D721Med (cell line): ENCODE results near the gene SLC39A3.

Source experiments
- DNase-seq: peaks from one replicate; pipeline ENCODE4 v3.0.0; 2011; ENCODE audit warnings: low spot score; ENCODE audit not compliant: insufficient read length
- FAIRE-seq: peaks from 2 replicates; lab custom pipeline; 2011; peaks lifted over from hg19 to GRCh38; lab: Jason Lieb, UNC
- CTCF ChIP-seq: IDR thresholded peaks from 2 replicates; pipeline ENCODE4 v1.5.1; 2012; ENCODE audit warnings: mild to moderate bottlenecking, control low read depth; ENCODE audit not compliant: insufficient read depth; ENCODE audit errors: missing control alignments

The SLC39A3 gene

GRCh38 chr19:2711172-2711874 lies 28.5 kb downstream of the SLC39A3 start:
- DNase-seq (no peak), FAIRE-seq (no peak)
- TF ChIP-seq CTCF = no peak

DNA sequence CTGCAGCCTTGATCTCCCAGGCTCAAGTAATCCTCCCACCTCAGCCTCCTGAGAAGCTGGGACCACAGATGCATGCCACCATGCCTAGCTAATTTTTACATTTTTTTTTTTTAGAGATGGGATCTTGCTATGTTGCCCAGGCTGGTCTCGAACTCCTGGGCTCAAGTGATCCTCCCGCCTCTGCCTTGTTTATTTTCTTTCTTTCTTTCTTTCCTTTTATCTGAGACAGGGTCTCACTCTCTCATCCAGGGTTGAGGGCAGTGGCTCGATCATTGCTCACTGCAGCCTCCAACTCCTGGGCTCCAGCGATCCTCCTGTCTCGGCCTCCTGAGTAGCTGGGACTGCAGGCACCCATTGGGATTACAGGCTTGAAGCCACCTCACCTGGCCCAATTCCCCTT lies 33.6 kb downstream of the SLC39A3 start:
- DNase-seq (no peak), FAIRE-seq (no peak)
- no peak for TF ChIP-seq CTCF

DNA sequence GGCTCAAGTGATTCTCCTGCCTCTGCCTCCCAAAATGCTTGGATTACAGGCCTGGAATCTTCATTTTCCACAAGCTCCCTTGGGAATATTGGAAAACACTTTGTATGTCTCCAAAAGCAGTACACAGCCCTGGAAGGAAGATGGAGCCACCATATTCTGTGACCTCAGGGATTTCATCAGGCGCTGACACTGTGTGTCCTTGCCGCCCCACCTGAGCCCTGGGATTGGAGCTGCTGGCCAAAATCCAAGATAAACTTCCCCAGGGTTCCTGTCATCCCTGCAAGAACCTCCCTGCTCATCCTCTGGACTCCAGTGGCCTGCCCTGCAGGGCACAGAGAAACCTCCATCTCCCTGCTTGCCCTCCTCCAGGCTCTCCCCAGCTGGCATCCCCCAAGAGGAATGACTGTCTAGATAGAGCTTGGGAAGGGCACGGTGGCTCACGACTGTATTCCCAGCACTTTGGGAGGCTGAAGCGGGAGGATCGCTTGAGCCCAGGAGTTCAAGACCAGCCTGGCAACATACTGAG lies 36.1 kb downstream of the SLC39A3 start:
- no peak for TF ChIP-seq CTCF
- DNase-seq (no peak), FAIRE-seq (no peak)

DNA sequence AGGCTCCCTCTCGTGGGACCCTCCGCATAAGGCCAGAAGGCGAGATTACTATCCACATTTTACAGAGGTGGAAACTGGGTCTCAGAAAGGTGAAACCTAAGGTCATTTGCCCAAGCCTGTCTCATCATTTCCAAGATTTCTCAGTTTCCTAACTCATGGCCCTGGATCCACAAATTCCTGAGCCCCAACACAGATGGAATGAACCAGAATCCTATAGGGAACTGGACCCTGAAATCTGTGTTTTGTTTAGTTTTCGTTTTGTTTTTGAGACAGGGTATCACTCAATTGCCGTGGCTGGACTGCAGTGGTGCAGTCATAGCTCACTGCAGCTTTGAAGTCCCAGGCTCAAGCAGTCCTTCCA lies 36.8 kb downstream of the SLC39A3 start:
- FAIRE-seq (no peak), DNase-seq (no peak)
- TF ChIP-seq CTCF = no peak

DNA sequence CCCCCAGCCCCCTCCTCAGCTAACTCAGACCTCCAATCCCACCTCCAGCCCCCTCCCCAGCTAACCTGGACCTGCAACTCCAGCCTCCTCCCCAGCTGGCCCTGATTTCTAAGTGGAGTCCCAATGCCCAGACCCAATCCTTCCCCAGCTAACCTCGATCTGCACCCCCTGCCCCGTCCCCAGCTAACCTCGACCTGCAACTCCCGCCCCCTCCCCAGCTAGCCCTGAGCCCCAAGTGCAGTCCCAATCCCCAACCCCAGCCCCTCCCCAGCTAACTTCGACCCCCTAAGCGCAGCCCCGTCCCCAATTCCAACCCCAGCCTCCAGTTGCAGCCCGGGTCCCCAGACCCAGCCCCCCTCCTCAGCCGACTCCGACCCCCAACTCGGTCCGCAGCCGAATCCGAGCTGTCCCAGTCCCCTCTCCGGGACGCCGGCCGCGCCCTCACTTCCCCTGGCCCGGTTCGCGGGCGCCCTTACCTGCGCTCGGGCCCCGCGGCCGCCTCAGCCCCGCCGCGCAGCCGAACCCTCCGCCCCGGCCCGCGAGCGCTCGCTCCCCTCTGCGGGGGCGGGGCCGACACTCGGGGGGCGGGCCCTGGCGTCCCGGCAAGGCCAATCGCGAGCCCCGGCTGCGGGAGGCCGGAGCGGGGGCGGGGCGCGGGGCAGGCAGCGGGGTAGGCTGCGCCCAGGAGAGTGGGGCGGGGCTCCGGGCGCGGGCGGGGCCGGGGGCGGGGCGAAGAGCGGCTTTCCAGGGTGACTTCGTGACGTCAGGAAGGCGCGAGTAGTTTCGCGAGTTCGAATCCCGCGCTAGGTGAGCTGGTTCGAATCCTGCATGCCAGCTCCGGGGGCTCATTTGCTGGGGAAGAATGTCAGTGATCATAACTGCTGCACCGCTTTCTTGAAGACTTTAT lies 37.4 kb downstream of the SLC39A3 start, which contains the start of gene GNG7:
Gene GNG7, minus strand, starts transcription at position 525 of the 907 bp plus-strand sequence. CDS start 182,006 bp downstream, outside the sequence.
- TF ChIP-seq CTCF = no peak
- DNase-seq (peak; percentile 98), FAIRE-seq (no peak)

DNA sequence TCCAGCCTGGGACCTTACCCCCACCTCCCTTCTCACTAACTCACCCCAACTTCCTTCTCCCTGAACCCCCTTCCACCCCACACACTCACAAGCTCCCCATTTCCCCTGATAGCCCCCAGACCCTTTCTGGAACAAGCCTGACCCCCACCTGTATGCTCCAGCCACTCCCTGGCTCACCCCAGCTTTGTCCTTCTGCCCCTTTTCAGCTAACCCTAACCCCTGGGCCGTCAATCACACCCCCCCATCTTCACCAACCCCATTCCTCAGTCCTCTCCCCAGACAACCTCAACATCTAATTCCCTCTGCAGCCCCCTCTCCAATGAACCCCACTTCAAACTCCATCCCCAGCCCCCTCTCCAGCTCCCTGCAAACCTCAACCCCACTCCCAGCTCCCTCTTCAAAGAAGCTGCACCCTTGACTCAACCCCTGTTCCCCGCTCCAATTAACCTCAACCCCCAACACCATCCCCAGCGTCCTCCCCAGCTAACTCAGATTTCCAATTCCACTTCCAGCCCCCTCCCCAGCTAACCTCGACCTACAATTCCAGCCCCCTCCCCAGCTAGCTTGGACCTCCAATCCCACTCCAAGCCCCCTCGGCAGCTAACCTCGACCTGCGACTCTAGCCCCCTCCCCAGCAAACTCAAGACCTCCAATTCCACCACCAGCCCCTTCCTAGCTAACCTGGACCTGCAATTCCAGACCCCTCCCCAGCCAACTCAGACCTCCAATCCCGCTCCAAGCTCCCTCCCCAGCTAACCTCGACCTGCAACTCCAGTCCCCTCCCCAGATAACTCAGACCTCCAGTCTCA lies 38.3 kb downstream of the SLC39A3 start:
- TF ChIP-seq CTCF = no peak
- DNase-seq (no peak), FAIRE-seq (no peak)
